OCI-LY3 (cell line): Measurements from ENCODE around the gene SMG1.

Experiments
- EZH2phosphoT487 ChIP-seq: fragments of 200-600 bp; shearing (Covaris generic); IDR thresholded peaks from 2 replicates; pipeline ENCODE4 v1.6.1; 2018; ENCODE audit warnings: antibody characterized with exemption, mixed run types, low read depth
- TF ChIP-seq, protein P1 (sequence below): fragments of 200-600, 300-600 bp; sonication (generic); IDR thresholded peaks from 2 replicates; pipeline ENCODE4 v1.5.1; 2014; ENCODE audit warnings: antibody characterized with exemption, low read length, low read depth

DNA sequence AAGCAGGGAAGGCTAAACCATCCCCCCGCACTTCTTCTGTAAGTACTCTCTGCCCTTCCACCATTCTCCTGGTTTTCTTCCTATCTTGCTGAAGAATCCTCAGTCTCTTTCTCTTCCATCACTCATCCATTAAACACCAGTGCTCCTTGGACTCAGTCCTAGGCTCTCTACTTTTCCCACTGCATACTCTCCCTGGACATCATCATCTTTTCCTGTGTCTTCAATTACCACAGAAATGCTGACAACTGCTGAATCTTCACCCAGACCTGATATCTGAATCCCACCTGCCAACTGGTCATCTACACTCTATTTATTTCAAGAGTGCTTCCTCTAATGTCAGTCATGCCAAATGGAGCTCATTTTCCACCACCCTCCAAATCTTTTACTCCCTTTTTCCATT lies 71.0 kb downstream of the SMG1 start:
- TF ChIP-seq, protein P1, sequence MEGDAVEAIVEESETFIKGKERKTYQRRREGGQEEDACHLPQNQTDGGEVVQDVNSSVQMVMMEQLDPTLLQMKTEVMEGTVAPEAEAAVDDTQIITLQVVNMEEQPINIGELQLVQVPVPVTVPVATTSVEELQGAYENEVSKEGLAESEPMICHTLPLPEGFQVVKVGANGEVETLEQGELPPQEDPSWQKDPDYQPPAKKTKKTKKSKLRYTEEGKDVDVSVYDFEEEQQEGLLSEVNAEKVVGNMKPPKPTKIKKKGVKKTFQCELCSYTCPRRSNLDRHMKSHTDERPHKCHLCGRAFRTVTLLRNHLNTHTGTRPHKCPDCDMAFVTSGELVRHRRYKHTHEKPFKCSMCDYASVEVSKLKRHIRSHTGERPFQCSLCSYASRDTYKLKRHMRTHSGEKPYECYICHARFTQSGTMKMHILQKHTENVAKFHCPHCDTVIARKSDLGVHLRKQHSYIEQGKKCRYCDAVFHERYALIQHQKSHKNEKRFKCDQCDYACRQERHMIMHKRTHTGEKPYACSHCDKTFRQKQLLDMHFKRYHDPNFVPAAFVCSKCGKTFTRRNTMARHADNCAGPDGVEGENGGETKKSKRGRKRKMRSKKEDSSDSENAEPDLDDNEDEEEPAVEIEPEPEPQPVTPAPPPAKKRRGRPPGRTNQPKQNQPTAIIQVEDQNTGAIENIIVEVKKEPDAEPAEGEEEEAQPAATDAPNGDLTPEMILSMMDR, result no peak
- TF ChIP-seq EZH2phosphoT487, result no peak
